GM23338 (cell line): ENCODE data around the gene RFXANK.

Source experiments
- CTCF ChIP-seq, 2 experiments: fragments of 200-600 bp in 1 of 2; sonication (generic) in 1 of 2; conservative IDR thresholded peaks; 2 replicates each; pipeline versions ENCODE4 v1.5.1 to v1.6.1; 2016 to 2017; ENCODE audit warnings: antibody characterized with exemption in 2 of 2, low read depth in 2 of 2, mild to moderate bottlenecking in 2 of 2, moderate library complexity in 1 of 2
- POLR2AphosphoS5 ChIP-seq: IDR thresholded peaks from 2 replicates; pipeline ENCODE4 v1.6.1; 2016; ENCODE audit warnings: antibody characterized with exemption, low read depth
- ZNF114 ChIP-seq: fragments of 250-450 bp; sonication (Bioruptor Pico); IDR thresholded peaks from 2 replicates; pipeline ENCODE4 v1.5.0; 2020; ENCODE audit warnings: mild to moderate bottlenecking, moderate library complexity

- no peak for TF ChIP-seq CTCF (conservative IDR thresholded peaks at IDR 0.05; ENCODE audit: low read depth in 2 of 2)
- TF ChIP-seq POLR2AphosphoS5: no peak
- TF ChIP-seq ZNF114 (CRISPR knock-in tag): no peak
These were observed 29.6 kb upstream of the RFXANK start for GRCh38 chr19:19162495-19162894.
